A549 treated with CpdA at 1 μM for 4 hours (cell line): ENCODE data around the gene RPS24. TPM values are rescaled to one million over a fixed set of nuclear protein-coding genes. Genes with fewer than 3 reads are reported as not detected.

Experiments used
- total RNA-seq: library from RNA; stranded (reverse); fragments of 200-300 nt; extraction: Qiagen RNA extraction; gene quantifications from 5 replicates; pipeline ENCODE4 v1.2.3, GENCODE V29; 2022; ENCODE audit warnings: low read depth

RPS24 gene
- 2,786 to 3,967 TPM (median 3,088 TPM) in 5 replicates for total RNA-seq

DNA sequence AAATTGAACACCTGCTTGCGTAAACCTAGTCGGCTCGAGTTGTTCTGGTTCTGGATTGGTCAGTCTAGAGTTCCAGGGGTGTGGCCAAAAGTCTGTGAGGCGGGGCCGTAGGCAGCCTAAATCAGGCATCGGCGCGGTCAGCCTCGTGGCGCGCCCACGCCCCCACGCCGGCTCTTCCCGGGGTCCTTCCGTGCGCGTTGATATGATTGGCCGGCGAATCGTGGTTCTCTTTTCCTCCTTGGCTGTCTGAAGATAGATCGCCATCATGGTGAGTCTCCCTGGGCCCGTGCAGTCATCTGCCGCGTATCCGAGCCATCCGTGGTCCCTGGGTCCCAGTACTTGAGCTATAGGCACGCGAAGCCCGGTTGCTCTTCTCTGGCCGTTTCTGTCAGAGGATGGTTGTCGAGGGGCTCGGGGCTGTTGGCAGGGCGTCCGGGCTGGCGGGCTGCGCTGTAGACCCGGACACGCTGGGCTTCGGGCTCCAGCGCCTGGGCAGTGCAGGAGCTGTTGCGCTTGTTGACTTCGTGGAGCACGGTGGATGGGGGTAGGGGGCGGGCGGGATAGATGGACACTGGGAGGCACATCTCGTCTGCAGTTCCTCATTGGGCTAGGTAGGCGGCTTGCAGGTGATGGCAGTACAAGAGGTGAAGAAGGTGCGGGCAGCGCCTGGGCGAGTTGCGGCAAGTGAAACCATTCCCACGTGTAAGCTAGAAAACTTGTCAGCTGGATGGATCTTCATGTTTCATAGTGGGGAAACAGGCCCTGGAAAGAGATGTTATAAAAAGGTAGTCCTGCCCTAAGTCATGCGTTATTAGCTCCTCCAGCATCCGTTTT, at the start of gene RPS24:
Gene RPS24 (plus strand): TSS at position 227 of the 834 bp plus-strand sequence. CDS start 39 bp downstream, at position 266.

DNA sequence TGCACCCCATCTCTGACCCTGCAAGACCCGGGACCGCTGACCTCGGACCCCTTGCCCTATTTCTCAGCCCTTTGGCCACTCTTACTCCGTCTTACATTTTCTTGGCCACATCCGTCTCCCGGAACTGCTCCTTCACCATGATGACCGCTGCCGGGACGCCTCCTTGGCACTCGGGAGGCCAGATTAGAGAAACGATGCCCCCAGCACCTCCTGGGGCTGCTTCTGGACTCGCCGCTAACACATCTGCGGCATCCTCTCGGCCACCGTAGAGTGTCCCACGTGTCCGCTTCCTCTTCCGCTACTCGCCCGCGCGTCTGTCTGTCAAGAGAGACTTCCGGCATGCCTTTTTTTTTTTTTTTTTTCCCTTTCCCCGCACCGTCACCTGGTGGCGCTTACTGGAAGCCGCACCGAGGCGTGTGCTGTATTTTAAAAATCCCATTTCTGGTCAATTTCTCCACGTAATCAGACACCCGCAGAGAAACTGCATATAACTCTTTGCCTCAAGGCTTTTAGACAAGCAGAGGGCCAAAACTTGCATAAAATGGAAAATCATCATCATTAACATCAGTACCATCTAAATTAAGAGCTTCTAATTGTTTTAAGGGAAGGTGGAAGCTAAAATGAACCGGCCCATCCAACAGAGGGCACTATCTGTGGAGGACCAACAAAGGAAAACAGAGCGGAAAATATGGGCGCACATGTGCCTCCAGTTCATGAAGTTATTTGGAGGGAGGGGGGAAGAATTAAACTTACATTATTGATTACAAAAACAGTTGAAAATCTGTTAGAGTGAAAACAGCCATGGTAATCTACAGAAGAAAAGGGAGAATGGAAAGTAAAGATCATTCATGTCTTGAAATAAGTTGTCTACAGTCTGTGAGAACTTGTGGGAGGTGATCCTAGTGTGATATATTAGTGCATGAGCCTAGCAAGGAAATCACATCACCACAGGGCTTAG, 4.1 kb upstream of the RPS24 start, which contains the start of gene POLR3A:
Gene POLR3A (minus strand): TSS at position 247 of the 958 bp plus-strand sequence. CDS start 108 bp downstream, at position 139.

Other genes starting within 250 kb of the RPS24 start
- gene DLG5, start 107.1 kb upstream of the RPS24 start, total RNA-seq, result 29.0 to 34.8 TPM (median 34.1 TPM) in 5 replicates
- gene POLR3A, start 4.3 kb upstream of the RPS24 start, total RNA-seq, result 13.5 to 15.9 TPM (median 14.5 TPM) in 5 replicates